SK-N-SH (cell line): ENCODE measurements around the gene CCL27. TPM values are rescaled to one million over a fixed set of nuclear protein-coding genes. Genes with fewer than 3 reads are reported as not detected.

ENCODE experiments used
- CTCF ChIA-PET: fragments of 300-600, 350-600 bp; formaldehyde crosslinking; extraction: SDS; loops from one replicate; lab custom pipeline; 2021; lab: Yijun Ruan, JAX
- POLR2A ChIA-PET: fragments of 350-600 bp; sonication (Branson Sonifier 250); formaldehyde crosslinking; extraction: SDS; loops from one replicate; lab custom pipeline; 2020; ENCODE audit warnings: antibody characterized with exemption, inconsistent platforms; lab: Yijun Ruan, JAX
- DNase-seq: peaks from one replicate; pipeline ENCODE4 v3.0.0; 2012
- H2AFZ ChIP-seq: fragments of 200-600 bp; sonication (generic); 2 replicates; pipeline ENCODE4 v1.8.1; 2016; ENCODE audit warnings: antibody characterized with exemption, mild to moderate bottlenecking, low read depth
- H3F3A ChIP-seq: fragments of 200-600 bp; sonication (generic); replicated peaks from 2 replicates; pipeline ENCODE3; 2016; ENCODE audit warnings: antibody characterized with exemption, mild to moderate bottlenecking; ENCODE audit not compliant: insufficient read depth
- H3K27ac ChIP-seq, 2 experiments: fragments of 200-500 bp in 1 of 2; fragments of 200-600 bp in 1 of 2; sonication (Bioruptor generic) in 1 of 2; sonication (generic), shearing (Covaris generic) in 1 of 2; 2 replicates each; pipeline versions ENCODE4 v1.5.1 to v1.6.1; 2014 to 2016; ENCODE audit warnings: low read depth in 2 of 2, inconsistent platforms in 1 of 2, low read length in 1 of 2, mild to moderate bottlenecking in 1 of 2, mixed read lengths in 1 of 2
- H3K27me3 ChIP-seq: fragments of 200-600 bp; sonication (generic), shearing (Covaris generic); 2 replicates; pipeline ENCODE4 v1.6.1; 2016; ENCODE audit warnings: mixed run types; ENCODE audit not compliant: insufficient read depth
- H3K36me3 ChIP-seq, 2 experiments: fragments of 200-500 bp in 1 of 2; fragments of 200-600 bp in 1 of 2; sonication (Bioruptor generic) in 1 of 2; sonication (generic) in 1 of 2; replicated peaks in 1 of 2; 2 replicates each; pipeline versions ENCODE3 to v1.5.1; 2014 to 2016; ENCODE audit warnings: low read length in 1 of 2, mild to moderate bottlenecking in 1 of 2; ENCODE audit not compliant: insufficient read depth in 2 of 2, control insufficient read depth in 1 of 2
- H3K4me1 ChIP-seq, 2 experiments: fragments of 200-500 bp in 1 of 2; fragments of 200-600 bp in 1 of 2; sonication (Bioruptor generic) in 1 of 2; sonication (generic), shearing (Covaris generic) in 1 of 2; 2 replicates each; pipeline versions ENCODE4 v1.5.1 to v1.6.1; 2014 to 2016; ENCODE audit warnings: low read depth in 1 of 2, low read length in 1 of 2, mixed run types in 1 of 2; ENCODE audit not compliant: insufficient read depth in 2 of 2, control insufficient read depth in 1 of 2
- H3K4me2 ChIP-seq: fragments of 200-600 bp; sonication (generic), shearing (Covaris generic); 2 replicates; pipeline ENCODE4 v1.6.1; 2017; ENCODE audit warnings: mixed run types
- H3K4me3 ChIP-seq, 2 experiments: fragments of 200-500 bp in 1 of 2; fragments of 200-600 bp in 1 of 2; sonication (Bioruptor generic) in 1 of 2; sonication (generic), shearing (Covaris generic) in 1 of 2; 2 replicates each; pipeline versions ENCODE4 v1.5.1 to v1.8.1; 2014 to 2016; ENCODE audit warnings: low read depth in 2 of 2, inconsistent platforms in 1 of 2, low read length in 1 of 2, mild to moderate bottlenecking in 1 of 2, mixed read lengths in 1 of 2, moderate library complexity in 1 of 2
- H3K79me2 ChIP-seq: fragments of 200-600 bp; sonication (generic); 2 replicates; pipeline ENCODE4 v1.8.1; 2017; ENCODE audit warnings: mild to moderate bottlenecking; ENCODE audit not compliant: insufficient read depth
- H3K9ac ChIP-seq: fragments of 200-600 bp; sonication (generic); 2 replicates; pipeline ENCODE4 v1.6.1; 2017; ENCODE audit warnings: mixed run types
- H3K9me2 ChIP-seq: fragments of 200-600 bp; sonication (generic); 2 replicates; pipeline ENCODE4 v1.6.1; 2017; ENCODE audit warnings: mixed run types
- H3K9me3 ChIP-seq: fragments of 200-600 bp; sonication (generic); 2 replicates; pipeline ENCODE4 v1.6.1; 2017; ENCODE audit warnings: mixed run types, mild to moderate bottlenecking, moderate library complexity
- H4K20me1 ChIP-seq: fragments of 200-600 bp; sonication (generic); 2 replicates; pipeline ENCODE4 v1.6.1; 2017; ENCODE audit warnings: mild to moderate bottlenecking, mixed run types; ENCODE audit not compliant: insufficient read depth
- CHD2 ChIP-seq: fragments of 150-350 bp; IDR thresholded peaks from 2 replicates; pipeline ENCODE4 v1.6.1; 2018; ENCODE audit warnings: low read length; ENCODE audit not compliant: partially characterized antibody
- EP300 ChIP-seq, 2 experiments: IDR thresholded peaks; 2 replicates each; pipeline versions ENCODE4 v1.4.0 to v1.6.1; 2012; ENCODE audit warnings: borderline replicate concordance in 1 of 2, low read depth in 1 of 2, low read length in 1 of 2
- FOSL2 ChIP-seq: IDR thresholded peaks from 2 replicates; pipeline ENCODE4 v1.4.0; 2012; ENCODE audit warnings: low read depth, mild to moderate bottlenecking, moderate library complexity, borderline replicate concordance
- FOXM1 ChIP-seq: IDR thresholded peaks from 2 replicates; pipeline ENCODE4 v1.4.0; 2012; ENCODE audit warnings: low read depth, mild to moderate bottlenecking
- GABPA ChIP-seq: IDR thresholded peaks from 2 replicates; pipeline ENCODE4 v1.4.0; 2012; ENCODE audit warnings: low read depth, mild to moderate bottlenecking
- MEF2A ChIP-seq: IDR thresholded peaks from 2 replicates; pipeline ENCODE4 v1.4.0; 2012; ENCODE audit warnings: low read depth, borderline replicate concordance
- MXI1 ChIP-seq: IDR thresholded peaks from 2 replicates; pipeline ENCODE4 v1.6.1; 2012; ENCODE audit warnings: mild to moderate bottlenecking, low read depth, low read length, improper control_type of control experiment
- RCOR1 ChIP-seq: fragments of 150-350 bp; IDR thresholded peaks from 2 replicates; pipeline ENCODE4 v1.6.1; 2017; ENCODE audit warnings: antibody characterized with exemption, low read length
- SMC3 ChIP-seq: IDR thresholded peaks from 2 replicates; pipeline ENCODE4 v1.6.1; 2012; ENCODE audit warnings: low read depth, low read length, improper control_type of control experiment
- TAF1 ChIP-seq: IDR thresholded peaks from 2 replicates; pipeline ENCODE4 v1.6.1; 2012; ENCODE audit warnings: low read depth, mild to moderate bottlenecking, low read length, moderate library complexity, borderline replicate concordance
- TCF12 ChIP-seq: IDR thresholded peaks from 2 replicates; pipeline ENCODE4 v1.4.0; 2012
- WGBS: methylation state at CpG from one replicate; pipeline ENCODE4 v1.1.6; 2017; ENCODE audit warnings: low lambda C conversion rate; 5-methylcytosine and 5-hydroxymethylcytosine counted together
- polyA plus RNA-seq, 3 experiments: library from polyadenylated mRNA; depleted of rRNA; stranded (reverse); fragments of >200 nt; gene quantifications; 2 replicates each; pipeline ENCODE4 v1.2.3, GENCODE V29; 2012
- TF ChIP-seq, protein P1 (sequence below): IDR thresholded peaks from 2 replicates; pipeline ENCODE4 v1.6.1; 2012; ENCODE audit warnings: mild to moderate bottlenecking, low read depth, low read length, moderate library complexity
- TF ChIP-seq, protein P2 (sequence below): IDR thresholded peaks from 2 replicates; pipeline ENCODE4; 2012
- TF ChIP-seq, protein P3 (sequence below): fragments of 150-350 bp; IDR thresholded peaks from 2 replicates; pipeline ENCODE4 v1.6.1; 2017; ENCODE audit warnings: antibody characterized with exemption, low read length, low read depth, borderline replicate concordance
- TF ChIP-seq, protein P4 (sequence below): fragments of 150-350 bp; IDR thresholded peaks from 2 replicates; pipeline ENCODE4 v1.6.1; 2016; ENCODE audit warnings: mild to moderate bottlenecking, low read depth, low read length

The CCL27 gene
- polyA plus RNA-seq, 1 of the 3 experiments (the other 2 are of a cell fraction), result not detected

DNA sequence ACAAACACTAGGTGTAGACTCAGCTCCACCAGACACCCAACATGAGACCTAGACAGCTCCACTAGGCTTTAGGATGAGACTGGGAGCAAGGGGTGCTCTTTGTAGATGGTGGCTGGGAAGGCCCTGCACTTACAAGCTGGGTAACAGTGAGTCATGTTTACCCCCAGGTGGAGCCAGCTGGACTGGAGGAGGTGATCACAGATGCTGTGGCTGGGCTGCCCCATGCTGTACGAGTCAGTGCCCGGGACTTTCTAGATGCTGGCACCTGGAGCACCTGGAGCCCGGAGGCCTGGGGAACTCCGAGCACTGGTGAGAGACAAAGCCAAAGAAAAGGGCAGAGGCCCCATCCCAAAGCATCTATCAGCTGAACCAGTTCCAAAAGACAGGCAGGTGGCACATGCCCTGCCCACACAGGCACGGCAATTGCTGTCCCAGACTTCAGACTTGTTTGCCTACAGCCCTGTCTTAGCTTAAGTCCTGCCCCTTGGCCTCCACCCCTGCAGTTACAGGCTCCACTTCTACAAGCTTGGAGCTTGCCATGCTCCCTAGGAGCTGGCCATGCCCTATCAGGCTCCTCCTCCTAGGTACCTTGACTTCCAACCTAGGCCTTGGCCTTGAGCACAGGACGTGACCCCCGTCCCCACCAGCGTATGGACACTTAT lies 2.7 kb downstream of the CCL27 start:
- no peaks in the 10 kb centered on the region for H3K79me2 ChIP-seq
- ChIA-PET POLR2A (no interaction called here), CTCF (interaction anchor here (0.7 to 8.1 kb wide), 4 partner anchors 16 to 56 kb away, joined by 3 to 56 read pairs (median 5); no protein-coding TSS in a partner anchor)
- H3K27ac ChIP-seq, result no peak overlapping the region
- H3K4me1 ChIP-seq, result peaks cover 4 to 24% of the 10 kb centered on the region in 2 experiments; a peak in 3 of 4 replicates
- H2AFZ ChIP-seq, result no peak overlapping the region
- no peak for TF ChIP-seq MXI1
- no peak for TF ChIP-seq FOSL2
- no peak for TF ChIP-seq MEF2A
- TF ChIP-seq CHD2, result no peak
- TF ChIP-seq, protein P1, sequence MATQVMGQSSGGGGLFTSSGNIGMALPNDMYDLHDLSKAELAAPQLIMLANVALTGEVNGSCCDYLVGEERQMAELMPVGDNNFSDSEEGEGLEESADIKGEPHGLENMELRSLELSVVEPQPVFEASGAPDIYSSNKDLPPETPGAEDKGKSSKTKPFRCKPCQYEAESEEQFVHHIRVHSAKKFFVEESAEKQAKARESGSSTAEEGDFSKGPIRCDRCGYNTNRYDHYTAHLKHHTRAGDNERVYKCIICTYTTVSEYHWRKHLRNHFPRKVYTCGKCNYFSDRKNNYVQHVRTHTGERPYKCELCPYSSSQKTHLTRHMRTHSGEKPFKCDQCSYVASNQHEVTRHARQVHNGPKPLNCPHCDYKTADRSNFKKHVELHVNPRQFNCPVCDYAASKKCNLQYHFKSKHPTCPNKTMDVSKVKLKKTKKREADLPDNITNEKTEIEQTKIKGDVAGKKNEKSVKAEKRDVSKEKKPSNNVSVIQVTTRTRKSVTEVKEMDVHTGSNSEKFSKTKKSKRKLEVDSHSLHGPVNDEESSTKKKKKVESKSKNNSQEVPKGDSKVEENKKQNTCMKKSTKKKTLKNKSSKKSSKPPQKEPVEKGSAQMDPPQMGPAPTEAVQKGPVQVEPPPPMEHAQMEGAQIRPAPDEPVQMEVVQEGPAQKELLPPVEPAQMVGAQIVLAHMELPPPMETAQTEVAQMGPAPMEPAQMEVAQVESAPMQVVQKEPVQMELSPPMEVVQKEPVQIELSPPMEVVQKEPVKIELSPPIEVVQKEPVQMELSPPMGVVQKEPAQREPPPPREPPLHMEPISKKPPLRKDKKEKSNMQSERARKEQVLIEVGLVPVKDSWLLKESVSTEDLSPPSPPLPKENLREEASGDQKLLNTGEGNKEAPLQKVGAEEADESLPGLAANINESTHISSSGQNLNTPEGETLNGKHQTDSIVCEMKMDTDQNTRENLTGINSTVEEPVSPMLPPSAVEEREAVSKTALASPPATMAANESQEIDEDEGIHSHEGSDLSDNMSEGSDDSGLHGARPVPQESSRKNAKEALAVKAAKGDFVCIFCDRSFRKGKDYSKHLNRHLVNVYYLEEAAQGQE, result no peak
- no peak for TF ChIP-seq FOXM1
- TF ChIP-seq, protein P2, sequence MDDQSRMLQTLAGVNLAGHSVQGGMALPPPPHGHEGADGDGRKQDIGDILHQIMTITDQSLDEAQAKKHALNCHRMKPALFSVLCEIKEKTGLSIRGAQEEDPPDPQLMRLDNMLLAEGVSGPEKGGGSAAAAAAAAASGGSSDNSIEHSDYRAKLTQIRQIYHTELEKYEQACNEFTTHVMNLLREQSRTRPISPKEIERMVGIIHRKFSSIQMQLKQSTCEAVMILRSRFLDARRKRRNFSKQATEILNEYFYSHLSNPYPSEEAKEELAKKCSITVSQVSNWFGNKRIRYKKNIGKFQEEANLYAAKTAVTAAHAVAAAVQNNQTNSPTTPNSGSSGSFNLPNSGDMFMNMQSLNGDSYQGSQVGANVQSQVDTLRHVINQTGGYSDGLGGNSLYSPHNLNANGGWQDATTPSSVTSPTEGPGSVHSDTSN, result no peak
- TF ChIP-seq, protein P3, sequence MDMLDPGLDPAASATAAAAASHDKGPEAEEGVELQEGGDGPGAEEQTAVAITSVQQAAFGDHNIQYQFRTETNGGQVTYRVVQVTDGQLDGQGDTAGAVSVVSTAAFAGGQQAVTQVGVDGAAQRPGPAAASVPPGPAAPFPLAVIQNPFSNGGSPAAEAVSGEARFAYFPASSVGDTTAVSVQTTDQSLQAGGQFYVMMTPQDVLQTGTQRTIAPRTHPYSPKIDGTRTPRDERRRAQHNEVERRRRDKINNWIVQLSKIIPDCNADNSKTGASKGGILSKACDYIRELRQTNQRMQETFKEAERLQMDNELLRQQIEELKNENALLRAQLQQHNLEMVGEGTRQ, result no peak
- no peak for TF ChIP-seq RCOR1
- no peak for TF ChIP-seq TAF1
- TF ChIP-seq TCF12, result no peak
- TF ChIP-seq GABPA, result no peak
- TF ChIP-seq SMC3, result no peak
- no peak for TF ChIP-seq EP300 (IDR thresholded peaks at IDR 0.05; ENCODE audit: borderline replicate concordance in 1 of 2, low read depth in 1 of 2, low read length in 1 of 2)
- TF ChIP-seq, protein P4, sequence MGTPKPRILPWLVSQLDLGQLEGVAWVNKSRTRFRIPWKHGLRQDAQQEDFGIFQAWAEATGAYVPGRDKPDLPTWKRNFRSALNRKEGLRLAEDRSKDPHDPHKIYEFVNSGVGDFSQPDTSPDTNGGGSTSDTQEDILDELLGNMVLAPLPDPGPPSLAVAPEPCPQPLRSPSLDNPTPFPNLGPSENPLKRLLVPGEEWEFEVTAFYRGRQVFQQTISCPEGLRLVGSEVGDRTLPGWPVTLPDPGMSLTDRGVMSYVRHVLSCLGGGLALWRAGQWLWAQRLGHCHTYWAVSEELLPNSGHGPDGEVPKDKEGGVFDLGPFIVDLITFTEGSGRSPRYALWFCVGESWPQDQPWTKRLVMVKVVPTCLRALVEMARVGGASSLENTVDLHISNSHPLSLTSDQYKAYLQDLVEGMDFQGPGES, result no peak
- H3F3A ChIP-seq, result peaks cover 7% of the 10 kb centered on the region
- 100% methylated on average over 3 of the region's 8 CpGs for WGBS
- H3K4me3 ChIP-seq, result no peak overlapping the region
- H3K9me3 ChIP-seq, result no peaks in the 10 kb centered on the region
- H3K27me3 ChIP-seq, result no peaks in the 10 kb centered on the region
- no peak for DNase-seq
- no peak overlapping the region for H3K9ac ChIP-seq
- no peaks in the 10 kb centered on the region for H4K20me1 ChIP-seq
- H3K9me2 ChIP-seq, result no peaks in the 10 kb centered on the region
- H3K36me3 ChIP-seq, result no peaks in the 10 kb centered on the region
- no peak overlapping the region for H3K4me2 ChIP-seq
